Measurements from ENCODE around the gene SUSD6. TPM values are rescaled to one million over a fixed set of nuclear protein-coding genes. Genes with fewer than 3 reads are reported as not detected.

Gene SUSD6
- total and polyA plus RNA-seq, 9 of the 15 experiments (the other 6 are each of a cell fraction or from before 2014, with no cell fraction given) = 2.9 to 20.7 (median 5.6) TPM

DNA sequence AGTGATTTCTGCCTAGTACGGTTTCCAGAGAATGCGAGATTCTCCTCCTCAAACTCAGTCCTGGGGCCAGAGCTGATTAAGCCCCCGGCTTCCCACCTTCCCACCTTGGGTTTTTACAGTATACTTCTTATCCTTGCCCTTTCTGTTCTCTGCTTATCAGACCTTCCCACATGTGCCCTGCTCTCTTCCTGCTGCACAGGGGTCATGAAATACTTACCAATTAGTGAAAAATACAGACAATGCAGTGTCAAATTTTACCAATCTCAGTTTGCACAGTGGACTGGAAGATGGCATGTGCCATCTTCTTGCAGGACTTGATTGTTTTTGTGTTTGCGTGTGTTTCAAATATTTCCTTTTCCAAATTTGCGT is 14.7 kb downstream of the SUSD6 start (continued):
- TF ChIP-seq, protein P1, sequence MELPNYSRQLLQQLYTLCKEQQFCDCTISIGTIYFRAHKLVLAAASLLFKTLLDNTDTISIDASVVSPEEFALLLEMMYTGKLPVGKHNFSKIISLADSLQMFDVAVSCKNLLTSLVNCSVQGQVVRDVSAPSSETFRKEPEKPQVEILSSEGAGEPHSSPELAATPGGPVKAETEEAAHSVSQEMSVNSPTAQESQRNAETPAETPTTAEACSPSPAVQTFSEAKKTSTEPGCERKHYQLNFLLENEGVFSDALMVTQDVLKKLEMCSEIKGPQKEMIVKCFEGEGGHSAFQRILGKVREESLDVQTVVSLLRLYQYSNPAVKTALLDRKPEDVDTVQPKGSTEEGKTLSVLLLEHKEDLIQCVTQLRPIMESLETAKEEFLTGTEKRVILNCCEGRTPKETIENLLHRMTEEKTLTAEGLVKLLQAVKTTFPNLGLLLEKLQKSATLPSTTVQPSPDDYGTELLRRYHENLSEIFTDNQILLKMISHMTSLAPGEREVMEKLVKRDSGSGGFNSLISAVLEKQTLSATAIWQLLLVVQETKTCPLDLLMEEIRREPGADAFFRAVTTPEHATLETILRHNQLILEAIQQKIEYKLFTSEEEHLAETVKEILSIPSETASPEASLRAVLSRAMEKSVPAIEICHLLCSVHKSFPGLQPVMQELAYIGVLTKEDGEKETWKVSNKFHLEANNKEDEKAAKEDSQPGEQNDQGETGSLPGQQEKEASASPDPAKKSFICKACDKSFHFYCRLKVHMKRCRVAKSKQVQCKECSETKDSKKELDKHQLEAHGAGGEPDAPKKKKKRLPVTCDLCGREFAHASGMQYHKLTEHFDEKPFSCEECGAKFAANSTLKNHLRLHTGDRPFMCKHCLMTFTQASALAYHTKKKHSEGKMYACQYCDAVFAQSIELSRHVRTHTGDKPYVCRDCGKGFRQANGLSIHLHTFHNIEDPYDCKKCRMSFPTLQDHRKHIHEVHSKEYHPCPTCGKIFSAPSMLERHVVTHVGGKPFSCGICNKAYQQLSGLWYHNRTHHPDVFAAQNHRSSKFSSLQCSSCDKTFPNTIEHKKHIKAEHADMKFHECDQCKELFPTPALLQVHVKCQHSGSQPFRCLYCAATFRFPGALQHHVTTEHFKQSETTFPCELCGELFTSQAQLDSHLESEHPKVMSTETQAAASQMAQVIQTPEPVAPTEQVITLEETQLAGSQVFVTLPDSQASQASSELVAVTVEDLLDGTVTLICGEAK (IDR thresholded peaks at IDR 0.05) = no peak
- TF ChIP-seq, protein P1 (CRISPR knock-in tag; IDR thresholded peaks at IDR 0.05) = no peak
- TF ChIP-seq, protein P2, sequence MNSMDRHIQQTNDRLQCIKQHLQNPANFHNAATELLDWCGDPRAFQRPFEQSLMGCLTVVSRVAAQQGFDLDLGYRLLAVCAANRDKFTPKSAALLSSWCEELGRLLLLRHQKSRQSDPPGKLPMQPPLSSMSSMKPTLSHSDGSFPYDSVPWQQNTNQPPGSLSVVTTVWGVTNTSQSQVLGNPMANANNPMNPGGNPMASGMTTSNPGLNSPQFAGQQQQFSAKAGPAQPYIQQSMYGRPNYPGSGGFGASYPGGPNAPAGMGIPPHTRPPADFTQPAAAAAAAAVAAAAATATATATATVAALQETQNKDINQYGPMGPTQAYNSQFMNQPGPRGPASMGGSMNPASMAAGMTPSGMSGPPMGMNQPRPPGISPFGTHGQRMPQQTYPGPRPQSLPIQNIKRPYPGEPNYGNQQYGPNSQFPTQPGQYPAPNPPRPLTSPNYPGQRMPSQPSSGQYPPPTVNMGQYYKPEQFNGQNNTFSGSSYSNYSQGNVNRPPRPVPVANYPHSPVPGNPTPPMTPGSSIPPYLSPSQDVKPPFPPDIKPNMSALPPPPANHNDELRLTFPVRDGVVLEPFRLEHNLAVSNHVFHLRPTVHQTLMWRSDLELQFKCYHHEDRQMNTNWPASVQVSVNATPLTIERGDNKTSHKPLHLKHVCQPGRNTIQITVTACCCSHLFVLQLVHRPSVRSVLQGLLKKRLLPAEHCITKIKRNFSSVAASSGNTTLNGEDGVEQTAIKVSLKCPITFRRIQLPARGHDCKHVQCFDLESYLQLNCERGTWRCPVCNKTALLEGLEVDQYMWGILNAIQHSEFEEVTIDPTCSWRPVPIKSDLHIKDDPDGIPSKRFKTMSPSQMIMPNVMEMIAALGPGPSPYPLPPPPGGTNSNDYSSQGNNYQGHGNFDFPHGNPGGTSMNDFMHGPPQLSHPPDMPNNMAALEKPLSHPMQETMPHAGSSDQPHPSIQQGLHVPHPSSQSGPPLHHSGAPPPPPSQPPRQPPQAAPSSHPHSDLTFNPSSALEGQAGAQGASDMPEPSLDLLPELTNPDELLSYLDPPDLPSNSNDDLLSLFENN (IDR thresholded peaks at IDR 0.05; ENCODE audit: low read depth in 2 of 2, low read length in 2 of 2) = no peak
- TF ChIP-seq ZNF589 (CRISPR knock-in tag; IDR thresholded peaks at IDR 0.05; ENCODE audit: low read depth) = no peak
- TF ChIP-seq, protein P3, sequence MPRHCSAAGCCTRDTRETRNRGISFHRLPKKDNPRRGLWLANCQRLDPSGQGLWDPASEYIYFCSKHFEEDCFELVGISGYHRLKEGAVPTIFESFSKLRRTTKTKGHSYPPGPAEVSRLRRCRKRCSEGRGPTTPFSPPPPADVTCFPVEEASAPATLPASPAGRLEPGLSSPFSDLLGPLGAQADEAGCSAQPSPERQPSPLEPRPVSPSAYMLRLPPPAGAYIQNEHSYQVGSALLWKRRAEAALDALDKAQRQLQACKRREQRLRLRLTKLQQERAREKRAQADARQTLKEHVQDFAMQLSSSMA (CRISPR knock-in tag; IDR thresholded peaks at IDR 0.05) = no peak
- TF ChIP-seq, protein P4, sequence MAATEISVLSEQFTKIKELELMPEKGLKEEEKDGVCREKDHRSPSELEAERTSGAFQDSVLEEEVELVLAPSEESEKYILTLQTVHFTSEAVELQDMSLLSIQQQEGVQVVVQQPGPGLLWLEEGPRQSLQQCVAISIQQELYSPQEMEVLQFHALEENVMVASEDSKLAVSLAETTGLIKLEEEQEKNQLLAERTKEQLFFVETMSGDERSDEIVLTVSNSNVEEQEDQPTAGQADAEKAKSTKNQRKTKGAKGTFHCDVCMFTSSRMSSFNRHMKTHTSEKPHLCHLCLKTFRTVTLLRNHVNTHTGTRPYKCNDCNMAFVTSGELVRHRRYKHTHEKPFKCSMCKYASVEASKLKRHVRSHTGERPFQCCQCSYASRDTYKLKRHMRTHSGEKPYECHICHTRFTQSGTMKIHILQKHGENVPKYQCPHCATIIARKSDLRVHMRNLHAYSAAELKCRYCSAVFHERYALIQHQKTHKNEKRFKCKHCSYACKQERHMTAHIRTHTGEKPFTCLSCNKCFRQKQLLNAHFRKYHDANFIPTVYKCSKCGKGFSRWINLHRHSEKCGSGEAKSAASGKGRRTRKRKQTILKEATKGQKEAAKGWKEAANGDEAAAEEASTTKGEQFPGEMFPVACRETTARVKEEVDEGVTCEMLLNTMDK (IDR thresholded peaks at IDR 0.05; ENCODE audit: borderline replicate concordance, insufficient read depth, low read depth, low read length, poor library complexity, severe bottlenecking) = no peak
- peak; percentile 86 to 88 for TF ChIP-seq KDM1A (IDR thresholded peaks at IDR 0.05)
- peak; percentile 61 for TF ChIP-seq MTA2 (IDR thresholded peaks at IDR 0.05; ENCODE audit: low read depth)
- TF ChIP-seq NR2C2 (CRISPR knock-in tag; IDR thresholded peaks at IDR 0.05) = no peak
- 0 out of 2 replicates have a peak, but pooled peaks have one; percentile 15 for TF ChIP-seq NR2C2 (tag; IDR thresholded peaks at IDR 0.05)
- no peak for TF ChIP-seq BRF1 (IDR thresholded peaks at IDR 0.05; ENCODE audit: borderline replicate concordance, extremely low read depth, insufficient read length)
- peak in 1 of 2 experiments; percentile 67; a peak in 1 of 4 replicates for TF ChIP-seq RCOR1 (IDR thresholded peaks at IDR 0.05; ENCODE audit: borderline replicate concordance in 1 of 2, low read depth in 2 of 2, low read length in 2 of 2)
